HG02970 (cell line): ENCODE results near the gene HOXA9.

Source experiments
- ATAC-seq: cut with Tn5 transposase; IDR thresholded peaks from one replicate; pipeline ENCODE4 v1.9.1; 2021; ENCODE audit warnings: mild to moderate bottlenecking, moderate library complexity, moderate number of reproducible peaks; ENCODE audit not compliant: unreplicated experiment, low FRiP score

HOXA9 gene

GRCh38 chr7:27131390-27131819 lies 33.9 kb downstream of the HOXA9 start:
- ATAC-seq = no peak

DNA sequence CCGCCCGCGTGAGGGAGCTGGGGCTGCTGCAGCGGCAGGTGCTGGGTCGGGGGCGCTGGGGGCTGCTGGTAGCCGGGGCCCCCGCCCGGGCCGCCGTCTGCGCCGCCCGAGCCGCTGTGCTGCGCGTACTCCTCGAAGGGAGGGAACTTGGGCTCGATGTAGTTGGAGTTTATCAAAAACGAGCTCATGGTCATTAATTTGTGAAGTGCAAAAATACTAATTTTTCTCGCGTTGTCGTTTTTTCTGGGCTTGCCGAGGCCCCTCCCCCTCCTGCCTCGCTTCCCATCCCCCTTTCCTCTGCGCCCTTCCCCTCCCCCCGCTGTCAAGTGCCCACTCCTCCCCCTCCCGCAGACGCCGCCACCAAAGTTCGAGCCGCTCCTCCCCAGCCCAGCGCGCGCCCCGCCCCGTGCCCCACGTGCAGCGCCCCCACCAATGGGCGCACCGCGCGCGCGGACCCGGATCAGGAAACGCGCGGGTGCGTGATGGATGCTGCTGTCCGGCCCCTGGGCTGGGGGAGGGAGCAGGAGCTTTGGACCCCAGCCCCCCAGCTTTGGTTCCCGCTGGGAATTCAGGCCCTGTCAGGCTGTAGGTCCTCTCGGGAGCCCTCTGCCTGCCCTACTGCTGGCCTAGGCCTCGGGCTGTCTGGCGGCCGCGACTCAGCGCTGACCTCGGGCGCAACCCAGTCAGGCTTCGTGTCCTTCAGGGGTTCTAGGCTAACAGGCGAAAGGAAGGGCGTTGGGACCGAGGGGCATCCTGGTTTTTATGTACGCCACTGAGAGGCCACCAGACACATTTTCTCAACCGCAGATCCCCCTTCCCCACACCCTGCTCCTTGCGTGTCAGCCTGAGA lies 34.6 kb downstream of the HOXA9 start, which contains the start of gene HOXA4:
Gene HOXA4 (minus strand): TSS at position 218 of the 850 bp plus-strand sequence. CDS start 24 bp downstream, at position 194.
- ATAC-seq = no peak

- no peak for ATAC-seq
Observed at GRCh38 chr7:27129729-27130539, 35.4 kb downstream of the HOXA9 start.

DNA sequence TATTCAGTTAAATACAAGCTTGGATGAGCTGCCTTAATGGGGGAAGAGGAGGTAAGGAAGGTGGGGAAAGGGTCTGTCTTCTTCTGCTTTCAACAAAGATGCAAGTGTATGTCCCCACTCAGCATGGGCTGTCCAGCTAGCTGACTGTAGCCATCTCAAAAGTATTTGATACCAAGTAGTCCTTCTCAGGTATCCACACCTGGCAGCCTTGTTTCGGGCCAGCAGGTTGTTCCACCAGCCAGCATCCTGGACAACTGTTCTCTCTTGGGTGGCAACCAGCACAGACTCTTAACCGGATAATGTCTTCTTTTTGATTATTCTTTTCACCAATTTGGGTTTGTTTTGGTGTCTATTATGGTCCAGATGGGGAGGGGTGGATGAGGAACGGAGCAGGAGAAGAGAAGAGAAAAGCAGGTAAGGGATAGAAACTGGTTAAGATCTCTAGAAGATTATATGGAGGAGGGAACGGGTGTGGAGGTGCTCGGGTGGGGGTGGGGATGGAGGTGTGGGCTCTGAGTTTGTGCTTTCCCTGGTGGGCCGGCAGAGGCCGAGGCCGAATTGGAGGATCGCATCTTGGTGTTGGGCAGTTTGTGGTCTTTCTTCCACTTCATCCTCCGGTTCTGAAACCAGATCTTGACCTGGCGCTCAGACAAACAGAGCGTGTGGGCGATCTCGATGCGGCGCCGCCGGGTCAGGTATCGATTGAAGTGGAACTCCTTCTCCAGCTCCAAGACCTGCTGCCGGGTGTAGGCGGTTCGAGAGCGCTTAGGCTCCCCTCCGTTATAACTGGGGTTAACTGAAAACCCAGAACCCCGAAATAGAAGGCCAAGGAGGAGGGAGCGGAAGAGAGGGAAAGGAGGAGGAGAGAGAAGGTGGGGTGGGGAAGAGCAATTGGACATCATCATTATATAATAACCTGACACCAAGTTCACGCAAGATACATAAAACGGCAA lies 36.3 kb downstream of the HOXA9 start:
- no peak for ATAC-seq

GRCh38 chr7:27128034-27128433 lies 37.3 kb downstream of the HOXA9 start:
- no peak for ATAC-seq

DNA sequence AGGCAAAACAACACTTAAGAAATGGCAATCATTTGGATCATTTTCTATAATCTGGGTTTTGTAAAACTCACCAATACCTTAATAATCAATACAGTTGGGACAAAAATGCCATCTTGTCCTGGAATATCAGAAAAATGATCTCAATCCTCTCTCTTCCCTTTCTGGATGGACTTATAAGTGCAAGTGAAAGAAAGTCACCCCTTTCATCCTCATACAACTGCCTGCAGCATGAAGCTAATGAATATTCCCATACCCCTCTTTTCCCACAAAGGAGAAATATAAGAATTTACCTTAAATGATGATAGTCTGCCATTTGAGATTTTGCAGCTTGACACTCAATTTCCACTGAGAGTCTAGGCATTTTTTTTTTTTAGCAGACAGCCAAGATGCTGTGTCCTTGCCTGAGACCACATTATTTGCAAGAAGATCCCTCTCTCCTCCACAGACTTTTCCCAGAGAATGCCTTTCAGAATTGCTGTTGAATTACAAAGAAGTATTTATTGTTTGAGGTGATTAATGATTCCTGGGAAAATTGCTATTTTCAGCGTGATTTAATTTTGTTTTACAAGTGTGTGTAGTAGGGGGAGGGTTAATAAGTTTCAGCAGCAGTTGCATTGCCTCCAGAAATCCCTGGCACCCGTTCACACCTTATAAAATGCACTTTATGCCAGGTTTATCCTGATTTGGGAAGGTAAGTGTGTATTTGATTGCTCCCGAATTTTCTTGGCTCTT lies 38.6 kb downstream of the HOXA9 start:
- ATAC-seq = no peak

- no peak for ATAC-seq
Observed at GRCh38 chr7:27125986-27126394, 39.3 kb downstream of the HOXA9 start.

DNA sequence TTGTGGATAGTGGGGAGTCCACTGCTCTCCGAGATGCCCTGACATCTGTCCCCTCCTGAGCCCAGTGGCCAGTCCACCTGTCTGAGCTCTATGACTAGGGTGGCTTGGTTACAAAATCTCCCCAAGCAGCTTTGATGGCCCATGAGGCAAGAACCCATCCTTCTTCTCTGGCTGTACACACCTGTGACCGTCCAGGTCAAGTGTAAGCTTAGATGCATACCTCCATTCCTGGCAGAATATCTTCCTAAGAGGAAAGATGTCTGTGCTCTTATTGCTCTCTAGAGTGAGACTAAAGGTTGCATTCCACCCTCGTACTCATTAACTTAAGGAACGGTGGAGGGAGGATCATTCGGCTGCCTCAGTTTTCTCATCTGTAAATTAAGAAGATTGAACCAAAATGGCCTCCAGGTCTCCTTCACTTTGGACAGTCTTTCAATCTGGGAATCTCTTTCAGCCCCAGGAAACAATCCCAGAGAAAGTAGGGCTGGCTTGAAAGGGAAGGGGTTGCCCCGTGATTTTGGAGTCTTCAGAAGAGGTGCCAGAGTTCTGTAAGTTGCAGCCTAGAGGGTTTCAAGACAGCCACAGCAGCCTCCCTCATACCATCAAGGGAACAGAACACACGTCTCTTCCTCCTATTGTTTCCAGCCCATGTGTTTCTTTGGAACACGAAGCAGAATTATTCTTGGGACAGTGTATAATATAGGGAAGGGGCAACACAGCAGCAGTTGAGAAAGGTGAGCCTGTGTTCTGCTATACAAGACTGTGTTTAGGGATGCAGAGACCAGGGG lies 40.2 kb downstream of the HOXA9 start:
- no peak for ATAC-seq

DNA sequence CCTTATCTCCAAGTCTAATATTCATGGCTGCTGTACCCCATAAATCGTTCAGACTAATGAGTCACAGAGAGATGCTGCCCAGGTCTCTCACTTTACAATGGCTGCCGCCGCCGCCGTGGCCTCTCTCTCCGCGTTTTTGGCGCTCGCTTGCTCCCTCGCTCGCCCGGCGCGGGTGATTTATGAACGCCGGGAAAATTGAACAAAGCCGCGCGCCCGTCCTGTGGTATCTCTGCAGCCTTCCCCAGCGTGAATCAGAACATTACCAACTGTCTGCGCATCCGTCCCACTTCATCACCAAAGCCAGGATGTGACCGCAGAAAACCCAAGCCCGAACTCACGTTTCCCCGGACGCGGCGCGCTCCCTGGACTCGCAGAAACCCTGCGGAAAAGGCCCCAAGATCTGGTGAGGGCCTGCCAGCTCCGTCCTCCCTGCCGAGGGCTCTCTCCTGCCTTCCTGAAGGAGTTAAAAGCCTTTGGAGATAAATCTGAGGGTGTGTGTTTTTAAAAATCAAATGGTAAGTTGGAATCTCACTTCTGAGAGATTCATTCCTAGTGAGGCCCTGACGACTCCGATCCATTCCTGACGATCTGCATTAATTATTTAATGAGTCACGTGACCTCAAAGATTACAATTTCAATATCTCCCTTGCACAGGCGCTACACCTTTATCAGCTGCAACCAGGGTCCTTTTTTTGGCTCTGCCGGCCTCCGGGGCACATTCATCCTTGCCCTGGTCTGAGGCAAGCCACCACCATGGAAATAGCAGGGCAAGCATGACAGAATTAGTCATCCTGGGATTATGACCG lies 41.0 kb downstream of the HOXA9 start:
- no peak for ATAC-seq

- no peak for ATAC-seq
Observed at GRCh38 chr7:27123477-27124053, 41.8 kb downstream of the HOXA9 start.

DNA sequence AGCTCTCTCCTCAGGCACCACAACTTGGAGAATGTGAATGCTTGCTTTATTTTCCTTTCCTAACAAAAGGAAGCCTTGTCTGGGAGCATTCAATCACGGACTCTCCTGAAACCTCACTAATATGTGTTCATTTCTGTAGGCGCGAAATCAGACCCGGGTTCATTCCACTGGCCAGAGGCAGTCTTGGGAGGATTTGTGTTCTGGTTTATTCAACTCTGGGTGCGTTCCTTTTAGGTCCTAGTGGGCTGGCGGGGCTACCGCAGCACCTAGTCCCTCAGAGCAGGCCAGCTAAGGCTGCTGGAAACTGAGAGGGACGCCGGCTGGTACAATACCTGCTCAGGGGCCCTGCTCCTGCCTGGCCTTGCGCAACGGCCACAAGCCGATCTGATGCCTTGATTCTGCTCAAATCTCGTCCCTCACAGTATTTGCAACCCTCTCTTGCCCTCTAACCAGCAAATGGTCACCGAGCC lies 42.3 kb downstream of the HOXA9 start:
- ATAC-seq = no peak

DNA sequence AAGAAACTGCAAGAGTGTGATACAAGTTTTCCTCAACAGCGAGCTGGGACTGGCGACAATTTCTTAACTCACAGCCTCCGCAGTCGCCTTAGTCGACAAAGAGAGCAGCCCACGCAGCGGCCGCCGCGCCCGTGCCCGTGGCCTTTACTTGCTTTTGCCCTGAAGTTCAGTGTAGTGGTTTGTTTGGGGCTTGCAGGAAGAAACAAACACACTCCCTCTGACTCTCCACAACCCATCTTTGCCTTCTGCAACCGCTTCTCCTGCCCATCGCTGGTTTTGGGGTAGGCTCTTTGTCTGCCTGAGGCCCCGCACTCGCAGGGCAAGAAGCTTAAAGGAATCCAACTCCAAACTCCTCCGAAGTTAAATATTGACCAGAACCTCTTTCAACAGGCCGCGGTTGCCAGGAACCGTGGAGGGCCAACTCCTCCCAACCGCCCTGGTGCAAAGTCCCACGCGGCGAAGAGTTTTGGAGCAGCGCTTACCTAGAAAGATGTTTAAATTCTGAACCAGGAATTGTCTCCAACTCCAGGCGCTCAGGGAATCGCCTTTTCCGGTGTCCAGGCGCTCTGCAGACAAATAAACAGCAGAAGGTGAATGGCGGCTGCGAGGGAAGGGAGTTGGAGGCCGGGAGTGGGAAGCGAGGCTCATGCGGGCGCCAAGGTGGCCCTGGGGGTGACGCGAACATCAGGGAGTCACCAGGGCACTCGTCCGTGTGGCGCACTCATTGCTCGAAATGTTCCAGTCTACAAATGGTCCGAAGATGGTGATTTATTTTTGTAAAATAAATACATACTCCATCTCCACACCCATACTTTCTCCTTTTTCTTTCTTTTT lies 43.0 kb downstream of the HOXA9 start:
- ATAC-seq = no peak

- ATAC-seq = no peak
Observed at GRCh38 chr7:27121684-27122076, 43.7 kb downstream of the HOXA9 start.

DNA sequence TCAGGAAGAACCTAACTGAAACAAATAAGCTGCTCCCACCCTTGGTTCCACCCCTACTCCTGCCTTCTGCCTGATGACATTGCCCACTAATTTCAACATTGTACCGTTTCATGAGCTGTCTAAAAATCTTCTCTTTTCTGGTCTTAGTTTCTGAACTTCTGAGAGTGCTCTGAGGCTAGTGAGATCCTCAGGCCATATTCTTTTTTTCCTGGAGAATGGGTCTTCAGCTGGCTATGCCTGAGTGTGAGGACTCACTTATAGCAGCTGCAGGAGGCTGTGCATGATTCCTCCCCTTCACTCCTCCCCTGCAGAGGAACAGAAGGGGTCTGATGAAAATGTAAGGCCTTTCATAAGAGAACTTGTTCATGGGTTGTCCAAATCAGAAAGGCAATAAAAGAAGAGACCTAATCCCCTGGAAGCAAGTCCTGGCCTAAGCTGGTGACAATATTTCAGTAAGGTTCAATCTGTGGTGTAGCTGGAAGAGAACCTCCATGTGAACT lies 45.9 kb downstream of the HOXA9 start:
- ATAC-seq = no peak

DNA sequence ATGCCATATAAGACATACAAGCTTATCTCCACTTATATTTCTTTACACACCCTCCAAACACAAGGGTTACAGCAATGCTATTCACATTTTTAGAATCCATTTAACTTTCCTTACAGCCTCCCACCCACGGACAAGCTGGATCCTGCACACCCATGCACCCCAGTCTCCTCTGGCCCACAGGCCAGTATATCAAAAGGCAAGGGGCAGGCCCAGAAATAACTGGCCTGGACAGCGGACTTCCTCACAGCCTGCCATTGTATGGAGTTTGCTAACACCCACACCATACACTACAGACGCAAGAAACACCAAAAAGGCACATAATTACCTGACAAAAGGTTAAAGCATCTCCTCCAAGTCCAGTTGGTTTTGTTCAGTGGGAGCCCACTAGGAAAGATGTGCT lies 46.8 kb downstream of the HOXA9 start:
- ATAC-seq = no peak

DNA sequence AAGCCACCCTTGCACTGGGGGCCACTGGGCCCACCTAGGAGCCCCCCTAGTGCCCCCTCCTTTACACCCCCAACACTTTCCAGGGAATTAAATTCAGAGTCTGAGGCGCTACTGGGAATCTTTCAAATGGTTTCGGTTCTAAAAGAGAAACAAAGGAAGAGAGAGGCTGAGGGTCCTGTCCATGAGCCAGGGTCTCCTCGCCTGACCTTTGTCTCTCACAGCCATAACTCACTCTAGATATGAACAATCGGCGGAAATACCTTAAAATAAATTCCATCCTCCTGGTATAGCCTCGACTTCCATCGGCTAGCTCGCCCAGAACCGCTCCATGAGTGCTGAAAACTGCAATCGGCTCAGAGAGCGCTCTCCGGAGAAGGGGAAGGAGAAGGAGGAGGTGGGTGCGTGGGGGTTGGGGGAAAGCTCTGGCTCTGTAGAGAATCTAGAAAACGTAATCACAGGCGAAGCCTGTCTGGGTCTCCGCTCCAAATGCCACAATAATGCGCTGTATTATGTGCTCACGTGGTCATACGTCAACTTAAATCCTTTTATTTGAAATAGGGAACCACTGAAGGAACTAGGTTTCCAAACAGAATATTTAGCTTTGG lies 47.3 kb downstream of the HOXA9 start:
- ATAC-seq = no peak
